ENCODE data around the gene RELL1.

The RELL1 gene

GRCh38 chr4:37631551-37631950 lies 54.6 kb downstream of the RELL1 start:
- TF ChIP-seq CTCF (conservative IDR thresholded peaks at IDR 0.05; ENCODE audit: low read length), result no peak
- H3K4me3 ChIP-seq (ENCODE audit: low read length), result no peak overlapping the region
- DNase-seq (ENCODE audit: low read depth), result peak; percentile 78

- DNase-seq (ENCODE audit: low read depth), result no peak
- no peak for TF ChIP-seq CTCF (conservative IDR thresholded peaks at IDR 0.05; ENCODE audit: low read length)
- H3K4me3 ChIP-seq (ENCODE audit: low read length), result no peak overlapping the region
These were observed 56.5 kb downstream of the RELL1 start for GRCh38 chr4:37629713-37630112.

DNA sequence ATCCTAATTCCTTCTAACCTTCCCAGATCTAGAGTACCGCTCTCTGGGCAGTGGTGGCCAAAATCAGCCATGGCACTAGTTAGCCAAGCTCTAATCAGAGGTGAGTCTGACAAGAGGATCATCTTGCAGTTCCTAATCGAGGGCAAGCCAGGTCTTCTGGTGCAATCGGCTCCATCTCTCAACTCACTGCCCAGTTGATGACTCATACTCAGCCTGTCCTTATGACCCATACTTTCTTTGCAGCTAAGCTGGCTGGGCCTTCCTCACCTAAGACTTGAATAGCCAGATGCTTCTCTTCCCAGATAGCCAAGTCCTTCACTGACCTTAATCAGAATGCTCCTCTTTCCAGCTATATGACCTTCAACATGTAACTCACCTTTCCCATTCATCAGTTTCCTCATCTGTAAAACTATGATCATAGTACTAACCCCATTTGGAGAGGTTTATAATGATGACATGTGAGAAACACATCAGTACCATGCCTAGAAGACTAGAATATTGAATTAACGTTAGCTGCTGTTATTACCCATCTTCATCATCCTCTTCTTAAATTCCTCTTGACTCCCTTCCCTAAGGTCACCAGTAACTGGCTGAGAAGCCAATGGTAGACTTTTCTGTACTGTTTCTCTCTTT lies 57.1 kb downstream of the RELL1 start:
- no peak overlapping the region for H3K4me3 ChIP-seq (ENCODE audit: low read length)
- TF ChIP-seq CTCF (conservative IDR thresholded peaks at IDR 0.05; ENCODE audit: low read length), result no peak
- peak; percentile 85 for DNase-seq (ENCODE audit: low read depth)

DNA sequence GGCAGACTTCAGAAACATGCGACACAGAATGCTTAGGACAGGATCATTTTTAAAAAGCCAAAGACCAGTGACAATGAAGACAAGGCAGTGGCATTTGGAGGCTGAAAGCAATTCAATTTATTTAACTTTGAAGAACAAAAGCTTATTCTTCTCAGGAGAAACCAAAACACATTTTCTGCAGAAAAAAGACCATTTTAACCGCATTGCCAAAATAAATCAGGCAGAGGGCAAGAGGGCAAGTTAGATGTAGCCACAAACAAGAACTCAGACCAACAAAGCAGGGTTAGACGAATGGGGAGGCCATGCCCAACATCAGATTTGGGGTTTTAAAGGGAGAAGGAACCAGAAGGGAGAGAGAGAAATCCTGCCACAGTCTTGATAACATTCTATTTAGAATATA lies 58.9 kb downstream of the RELL1 start:
- no peak overlapping the region for H3K4me3 ChIP-seq (ENCODE audit: low read length)
- no peak for DNase-seq (ENCODE audit: low read depth)
- no peak for TF ChIP-seq CTCF (conservative IDR thresholded peaks at IDR 0.05; ENCODE audit: low read length)

DNA sequence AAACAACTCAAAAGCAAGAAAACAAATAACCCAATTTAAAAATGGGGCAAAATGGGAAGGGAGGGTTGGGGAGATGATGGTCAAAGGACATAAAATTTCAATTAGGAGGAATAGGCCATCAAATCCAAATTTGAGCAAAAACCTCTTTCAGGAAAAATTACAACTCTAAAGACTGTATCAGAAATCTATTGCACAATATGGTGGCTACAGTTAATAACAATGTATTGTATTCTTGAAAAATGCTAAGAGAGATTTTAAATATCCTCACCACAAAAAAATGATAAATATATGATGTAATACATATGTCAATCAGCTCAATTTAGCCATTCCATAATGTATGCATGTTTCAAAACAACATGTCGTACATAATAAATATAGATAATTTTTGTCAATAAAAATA lies 60.7 kb downstream of the RELL1 start:
- DNase-seq (ENCODE audit: low read depth), result no peak
- no peak overlapping the region for H3K4me3 ChIP-seq (ENCODE audit: low read length)
- TF ChIP-seq CTCF (conservative IDR thresholded peaks at IDR 0.05; ENCODE audit: low read length), result no peak

DNA sequence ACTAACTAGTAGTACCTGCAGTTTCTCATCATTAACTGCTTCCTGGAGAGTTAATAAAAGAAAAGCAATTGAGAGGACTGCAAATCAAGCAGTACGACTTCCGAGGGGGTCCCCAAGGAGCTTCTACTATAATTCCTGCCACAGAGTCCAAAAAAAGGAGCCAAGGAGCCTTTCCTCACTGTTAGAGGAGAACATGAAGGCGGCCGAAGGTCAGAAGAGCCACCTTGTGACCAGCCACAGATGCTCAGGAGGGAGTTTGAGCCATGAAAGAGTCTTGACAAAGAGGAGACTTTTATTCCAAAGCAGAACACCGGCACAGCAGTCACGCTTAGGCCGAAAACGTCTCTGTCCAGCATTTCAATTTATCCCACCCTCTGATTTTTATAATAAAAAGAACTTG lies 62.2 kb downstream of the RELL1 start:
- no peak overlapping the region for H3K4me3 ChIP-seq (ENCODE audit: low read length)
- TF ChIP-seq CTCF (conservative IDR thresholded peaks at IDR 0.05; ENCODE audit: low read length), result no peak
- DNase-seq (ENCODE audit: low read depth), result no peak

DNA sequence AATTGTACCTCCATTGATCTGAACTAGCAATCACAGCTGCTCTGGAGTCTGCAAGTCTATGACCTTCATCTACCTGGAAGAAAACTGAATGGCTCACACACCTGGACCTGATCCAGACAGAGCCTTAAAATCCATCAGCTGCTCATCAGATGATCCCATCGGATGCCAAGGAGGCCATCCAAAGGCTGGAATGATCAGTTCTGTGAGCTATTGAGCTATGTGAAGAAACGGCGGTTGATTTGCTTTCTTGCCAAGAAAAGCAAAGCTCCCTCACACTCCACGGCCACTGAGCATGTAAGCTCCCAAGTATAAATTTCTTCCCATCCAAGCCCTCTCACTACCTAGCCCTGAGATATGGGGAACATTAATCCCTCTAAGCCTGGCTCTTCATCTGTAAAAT lies 63.1 kb downstream of the RELL1 start:
- no peak for TF ChIP-seq CTCF (conservative IDR thresholded peaks at IDR 0.05; ENCODE audit: low read length)
- H3K4me3 ChIP-seq (ENCODE audit: low read length), result no peak overlapping the region
- peak; percentile 25 for DNase-seq (ENCODE audit: low read depth)
